Stomach (tissue), 9 donors: Measurements from ENCODE around the gene SLC7A6OS. TPM values are rescaled to one million over a fixed set of nuclear protein-coding genes. Genes with fewer than 3 reads are reported as not detected.
A peak's percentile ranks its signal among the peaks of the same experiment; 100 is the strongest.

Source experiments
- DNase-seq, 2 donors: peaks; one replicate each; pipeline versions ENCODE4 v3.0.0 to v3.0.0-alpha.2; 2013 to 2019
- H3K27ac ChIP-seq, 5 donors: fragments of 200-600 bp in 4 of 5; sonication (generic) in 4 of 5; one replicate each; pipeline ENCODE4 v1.5.1; 2013 to 2019; ENCODE audit warnings: mild to moderate bottlenecking in 1 of 5, moderate library complexity in 1 of 5
- H3K27me3 ChIP-seq, 3 donors: fragments of 200-600 bp; sonication (generic); one replicate each; pipeline ENCODE4 v1.5.1; 2017 to 2019; ENCODE audit warnings: mixed run types in 1 of 3
- H3K36me3 ChIP-seq, 4 donors: fragments of 200-600 bp; sonication (generic); 1 replicate in 3 of 4; 2 replicates in 1 of 4; pipeline ENCODE4 v1.5.1; 2016 to 2019
- H3K4me1 ChIP-seq, 4 donors: fragments of 200-600 bp; sonication (generic); one replicate each; pipeline ENCODE4 v1.5.1; 2016 to 2019
- H3K4me3 ChIP-seq, 4 donors: fragments of 200-600 bp; sonication (generic) in 3 of 4; one replicate each; pipeline ENCODE4 v1.5.1; 2016 to 2019; ENCODE audit warnings: mild to moderate bottlenecking in 1 of 4
- H3K9me3 ChIP-seq, 4 donors: fragments of 200-600 bp; sonication (generic); one replicate each; pipeline ENCODE4 v1.5.1; 2016 to 2019
- CTCF ChIP-seq, 7 experiments: fragments of 450-650 bp in 4 of 7; fragments of 200-600 bp in 3 of 7; sonication (generic) in 3 of 7; IDR thresholded peaks; one replicate each; pipeline ENCODE4 v1.5.1; 2016 to 2019; ENCODE audit warnings: antibody characterized with exemption in 7 of 7, control low read depth in 2 of 7, mild to moderate bottlenecking in 1 of 7
- EP300 ChIP-seq: sonication (generic); formaldehyde crosslinking; IDR thresholded peaks from one replicate; pipeline ENCODE4 v1.6.1; 2017; ENCODE audit warnings: antibody characterized with exemption
- POLR2A ChIP-seq, 4 donors: fragments of 450-650 bp; IDR thresholded peaks; one replicate each; pipeline ENCODE4 v1.6.1; 2016; ENCODE audit warnings: antibody characterized with exemption in 4 of 4, control low read depth in 2 of 4, mild to moderate bottlenecking in 1 of 4, moderate library complexity in 1 of 4
- POLR2AphosphoS5 ChIP-seq, 3 donors: sonication (generic); formaldehyde crosslinking; IDR thresholded peaks; one replicate each; pipeline ENCODE4 v1.6.1; 2016; ENCODE audit warnings: antibody characterized with exemption in 3 of 3
- WGBS, 5 donors: extraction: QIAGEN DNeasy Blood & Tissue Kit in 3 of 5; methylation state at CpG; one replicate each; pipeline versions ENCODE4 v1.1.5 to v1.1.7; 2013 to 2018; 5-methylcytosine and 5-hydroxymethylcytosine counted together
- intact Hi-C: fragments of 100-400 bp; cut with DNase I; formaldehyde crosslinking; loops from one replicate; pipeline ENCODE4 v1.15.1; 2023; ENCODE audit warnings: low total_unique reads
- polyA plus RNA-seq, 3 donors: library from polyadenylated mRNA; stranded (reverse); fragments of 200-250 nt; gene quantifications; one replicate each; pipeline ENCODE4 v1.2.3, GENCODE V29; 2013
- total RNA-seq, 5 donors: library from RNA; depleted of rRNA; stranded (reverse); fragments of >200 nt; gene quantifications; one replicate each; pipeline versions ENCODE4 v1.1.0 to v1.2.3, GENCODE V29; 2014 to 2016
- donor health status: healthy with polysubstance abuse.
- donor health status: Bipolar disorder and iron deficiency.
- donor health status: healthy.

The SLC7A6OS gene
- total and polyA plus RNA-seq, 8 donors = 4.7 to 41.4 (median 13.3) TPM

GRCh38 chr16:68300734-68301459, 9.8 kb downstream of the SLC7A6OS start:
- 80 to 87% (median 86%) methylated on average over 7 of the region's 7 CpGs for WGBS, 5 donors
- Histone ChIP-seq H3K27me3 (no peaks in the 10 kb centered on the region), H3K4me1 (peaks cover 6 to 31% (median 25%) of the 10 kb centered on the region in 4 donors), H3K9me3 (no peaks in the 10 kb centered on the region), H3K36me3 (peaks cover 58 to 100% (median 100%) of the 10 kb centered on the region in 4 donors), H3K4me3 (no peak overlapping the region), H3K27ac (no peak overlapping the region)
- TF ChIP-seq POLR2AphosphoS5 (IDR thresholded peaks at IDR 0.05) = no peak
- TF ChIP-seq EP300 = no peak
- TF ChIP-seq POLR2A (IDR thresholded peaks at IDR 0.05) = no peak
- no peak for TF ChIP-seq CTCF (IDR thresholded peaks at IDR 0.05)
- intact Hi-C loops = no loop called here
- no peak for DNase-seq

GRCh38 chr16:68299571-68300453, 10.9 kb downstream of the SLC7A6OS start:
- 60 to 67% (median 61%) methylated on average over 11 of the region's 11 CpGs for WGBS, 5 donors
- Histone ChIP-seq H3K27me3 (no peaks in the 10 kb centered on the region), H3K4me3 (no peak overlapping the region), H3K36me3 (peaks cover 51 to 100% (median 100%) of the 10 kb centered on the region in 4 donors), H3K27ac (peak overlapping the region in 4 of 5 donors; percentile 4 to 57 (median 30)), H3K9me3 (no peaks in the 10 kb centered on the region), H3K4me1 (peaks cover 6 to 31% (median 25%) of the 10 kb centered on the region in 4 donors)
- DNase-seq = no peak
- TF ChIP-seq POLR2A (IDR thresholded peaks at IDR 0.05) (no peak), POLR2AphosphoS5 (IDR thresholded peaks at IDR 0.05) (no peak), CTCF (IDR thresholded peaks at IDR 0.05) (no peak), EP300 (no peak)
- intact Hi-C loops = no loop called here

- DNase-seq = peak; percentile 38 to 54
- H3K4me1 ChIP-seq = peaks cover 6 to 31% (median 25%) of the 10 kb centered on the region in 4 donors
- H3K36me3 ChIP-seq = peaks cover 47 to 100% (median 100%) of the 10 kb centered on the region in 4 donors
- H3K4me3 ChIP-seq = no peak overlapping the region
- H3K27me3 ChIP-seq = no peaks in the 10 kb centered on the region
- no peaks in the 10 kb centered on the region for H3K9me3 ChIP-seq
- H3K27ac ChIP-seq = peak overlapping the region in 4 of 5 donors; percentile 23 to 57 (median 31)
- 16 to 61% (median 48%) methylated on average over 5 of the region's 5 CpGs for WGBS, 5 donors
- no peak for TF ChIP-seq POLR2AphosphoS5 (IDR thresholded peaks at IDR 0.05)
- TF ChIP-seq POLR2A (IDR thresholded peaks at IDR 0.05) = no peak
- TF ChIP-seq EP300 = no peak
- no peak for TF ChIP-seq CTCF (IDR thresholded peaks at IDR 0.05)
- intact Hi-C loops = no loop called here
Measured at GRCh38 chr16:68298907-68299561, 11.7 kb downstream of the SLC7A6OS start.

GRCh38 chr16:68298312-68298711, 12.4 kb downstream of the SLC7A6OS start:
- no peak for DNase-seq
- TF ChIP-seq POLR2AphosphoS5 (IDR thresholded peaks at IDR 0.05) = no peak
- Histone ChIP-seq H3K9me3 (no peaks in the 10 kb centered on the region), H3K36me3 (peaks cover 47 to 100% (median 100%) of the 10 kb centered on the region in 4 donors), H3K27ac (peak overlapping the region in 3 of 5 donors; percentile 24 to 57 (median 38)), H3K4me1 (peaks cover 6 to 31% (median 25%) of the 10 kb centered on the region in 4 donors), H3K4me3 (no peak overlapping the region), H3K27me3 (no peaks in the 10 kb centered on the region)
- intact Hi-C loops = no loop called here
- 64 to 84% (median 80%) methylated on average over 3 of the region's 3 CpGs for WGBS, 5 donors
